ENCODE results near the gene SOX8.

SOX8 gene

DNA sequence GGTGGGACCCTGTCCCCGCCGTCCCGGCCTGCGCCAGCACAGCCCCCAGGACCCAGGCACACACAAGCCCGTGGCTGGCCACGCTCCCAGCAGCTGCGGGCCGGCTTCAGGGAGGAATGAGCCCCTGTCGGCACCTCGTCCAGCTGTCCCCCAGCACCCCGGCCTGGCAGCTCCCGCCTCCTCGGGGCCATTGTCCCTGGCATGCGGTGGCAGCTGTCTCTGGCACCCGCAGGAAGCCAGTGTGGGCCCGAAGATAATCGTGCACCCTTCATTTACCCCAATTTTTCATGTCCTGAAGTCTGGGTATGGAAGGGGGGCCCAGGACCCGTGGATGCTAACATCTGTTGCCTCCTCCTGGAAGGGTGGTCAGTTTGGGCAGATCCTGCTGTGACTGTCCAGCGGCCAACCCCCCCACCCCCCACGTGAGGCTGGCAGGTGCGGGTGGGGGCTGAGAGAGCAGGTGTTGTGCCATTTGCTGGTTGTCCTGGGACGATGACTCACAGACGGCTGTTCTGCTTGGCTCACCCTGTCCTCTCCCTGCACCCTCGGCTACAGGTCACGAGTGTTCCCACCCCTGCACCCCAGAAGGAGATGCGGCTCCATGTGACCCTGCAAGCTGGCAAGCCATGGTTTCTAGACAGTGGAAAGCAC, 6.8 kb upstream of the SOX8 start:
- no peak for DNase-seq

DNA sequence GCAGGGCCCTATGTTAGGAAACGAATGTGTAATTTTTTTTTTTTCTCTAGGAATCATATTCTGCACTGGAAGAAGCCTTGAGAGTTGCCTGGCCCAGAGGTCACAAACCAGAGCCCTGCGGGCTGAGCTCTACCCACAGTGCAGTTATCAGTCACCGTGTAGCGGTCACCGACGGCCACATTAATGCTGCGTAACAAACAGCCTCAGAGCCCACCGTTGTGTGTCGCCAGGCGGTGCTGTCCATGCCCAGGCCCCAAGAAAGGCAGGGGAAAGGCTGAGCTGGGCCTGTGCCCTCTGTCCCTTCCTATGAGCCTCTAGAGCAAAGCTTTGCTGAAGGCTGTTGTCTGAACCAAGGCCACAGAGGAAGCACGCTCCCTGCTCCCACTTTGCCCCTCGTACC, 6.3 kb upstream of the SOX8 start:
- DNase-seq = no peak

DNA sequence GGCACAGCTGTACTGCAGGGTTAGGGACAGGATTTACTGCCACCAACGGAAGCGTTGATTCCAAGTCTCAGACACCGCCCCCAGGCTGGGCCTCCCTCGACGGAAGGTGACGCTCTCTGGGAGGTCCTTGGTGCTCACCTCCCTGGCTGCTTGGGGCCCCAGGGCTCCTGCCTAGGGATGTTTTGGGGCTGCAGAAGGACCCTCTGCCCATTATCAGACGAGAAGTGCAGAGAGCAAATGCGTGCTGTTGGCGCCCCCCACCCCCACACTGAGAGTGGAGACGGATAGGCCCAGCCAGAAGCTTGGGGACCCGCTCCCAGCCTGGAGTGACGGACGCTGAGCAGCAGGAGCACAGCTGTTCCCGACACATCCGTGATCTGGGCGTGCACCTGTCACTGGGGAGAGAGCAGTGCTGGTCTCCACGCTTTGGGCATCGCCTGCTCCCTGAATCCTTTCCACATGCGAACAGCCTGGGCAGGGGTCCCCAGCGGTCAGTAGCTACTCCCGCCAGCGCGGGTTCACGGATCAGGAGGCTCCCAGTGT, 5.1 kb upstream of the SOX8 start:
- DNase-seq = no peak

DNA sequence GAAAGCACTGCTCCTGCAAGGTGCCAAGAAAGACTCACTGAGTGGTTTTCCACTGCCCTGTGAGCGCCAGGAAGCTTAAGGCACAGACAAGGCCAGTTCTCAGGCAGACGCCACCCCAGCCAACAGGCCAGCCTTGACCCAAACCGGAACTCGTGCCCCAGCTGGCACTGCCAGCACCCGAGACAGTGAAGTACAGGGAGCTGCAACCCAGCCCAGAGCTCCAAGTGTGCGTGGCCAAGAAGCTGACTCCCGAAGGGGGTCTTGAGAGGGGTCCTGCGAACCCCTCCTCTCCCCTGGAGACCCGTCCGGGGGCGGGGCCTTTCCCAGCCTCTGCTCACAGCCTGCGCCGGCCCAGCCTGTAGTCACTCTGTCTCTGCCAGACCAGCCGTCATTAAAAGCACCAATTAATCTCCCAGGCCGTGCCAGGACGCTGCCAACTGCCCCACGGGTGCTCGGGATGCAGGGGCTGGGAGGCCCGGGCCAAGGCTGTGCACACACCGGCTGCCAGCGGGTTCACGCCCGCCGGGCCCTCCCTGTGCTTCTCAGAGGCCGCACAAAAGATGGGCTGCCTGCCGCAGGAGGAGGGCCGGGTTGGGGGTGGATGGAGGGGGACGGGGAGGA, 4.4 kb upstream of the SOX8 start:
- DNase-seq = no peak

DNA sequence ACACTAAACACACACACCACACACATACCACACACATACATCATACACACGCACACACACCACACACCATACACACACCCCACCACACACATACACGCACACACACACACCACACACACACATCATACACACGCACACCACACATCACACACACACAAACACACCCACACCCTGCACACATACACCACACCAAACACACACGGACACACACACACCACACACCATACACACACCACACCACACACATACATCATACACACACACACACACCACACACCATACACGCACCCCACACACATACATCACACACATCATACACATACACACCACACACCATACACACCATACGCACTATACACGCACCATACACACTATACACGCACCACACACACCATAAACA, 3.7 kb upstream of the SOX8 start:
- DNase-seq = no peak

DNA sequence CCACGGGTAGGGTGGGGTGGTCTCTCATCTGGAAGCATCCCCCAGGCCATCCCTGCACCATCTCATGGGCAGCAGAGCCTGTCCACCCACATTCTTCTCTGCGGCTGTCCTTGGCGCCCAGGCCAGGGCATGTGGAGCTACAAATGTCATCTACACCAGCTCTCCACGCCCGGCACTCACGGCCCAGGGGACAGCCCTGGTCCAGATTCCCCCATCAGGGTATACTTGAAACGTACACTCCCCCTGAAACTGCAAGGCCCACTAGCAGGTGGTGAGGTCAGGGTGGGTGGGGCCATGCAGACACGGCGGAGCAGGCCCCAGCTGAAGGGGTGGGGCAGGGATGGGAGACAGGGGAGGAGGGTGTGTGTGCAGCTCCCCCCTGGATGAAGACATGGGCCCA, 3.2 kb upstream of the SOX8 start:
- no peak for DNase-seq

DNA sequence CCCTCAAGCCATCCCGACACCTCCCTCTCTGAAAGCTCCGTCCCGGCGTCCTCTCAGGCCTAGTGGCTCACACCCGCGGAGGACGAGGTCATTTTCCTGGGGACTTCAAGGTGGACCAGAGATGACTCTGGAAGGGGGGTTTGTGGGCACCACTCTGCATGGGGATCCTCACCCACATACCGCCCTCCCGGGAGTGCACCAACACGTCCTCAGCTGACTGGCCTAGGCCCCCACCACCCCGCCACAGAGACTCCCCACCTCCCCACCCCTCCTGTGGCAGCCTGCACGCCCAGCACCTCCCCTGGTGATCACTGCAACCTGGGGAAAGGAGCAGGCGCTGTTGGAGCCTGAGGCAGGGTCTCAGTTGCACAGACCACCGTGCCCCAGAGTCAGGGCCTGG, 2.4 kb upstream of the SOX8 start:
- no peak for DNase-seq

DNA sequence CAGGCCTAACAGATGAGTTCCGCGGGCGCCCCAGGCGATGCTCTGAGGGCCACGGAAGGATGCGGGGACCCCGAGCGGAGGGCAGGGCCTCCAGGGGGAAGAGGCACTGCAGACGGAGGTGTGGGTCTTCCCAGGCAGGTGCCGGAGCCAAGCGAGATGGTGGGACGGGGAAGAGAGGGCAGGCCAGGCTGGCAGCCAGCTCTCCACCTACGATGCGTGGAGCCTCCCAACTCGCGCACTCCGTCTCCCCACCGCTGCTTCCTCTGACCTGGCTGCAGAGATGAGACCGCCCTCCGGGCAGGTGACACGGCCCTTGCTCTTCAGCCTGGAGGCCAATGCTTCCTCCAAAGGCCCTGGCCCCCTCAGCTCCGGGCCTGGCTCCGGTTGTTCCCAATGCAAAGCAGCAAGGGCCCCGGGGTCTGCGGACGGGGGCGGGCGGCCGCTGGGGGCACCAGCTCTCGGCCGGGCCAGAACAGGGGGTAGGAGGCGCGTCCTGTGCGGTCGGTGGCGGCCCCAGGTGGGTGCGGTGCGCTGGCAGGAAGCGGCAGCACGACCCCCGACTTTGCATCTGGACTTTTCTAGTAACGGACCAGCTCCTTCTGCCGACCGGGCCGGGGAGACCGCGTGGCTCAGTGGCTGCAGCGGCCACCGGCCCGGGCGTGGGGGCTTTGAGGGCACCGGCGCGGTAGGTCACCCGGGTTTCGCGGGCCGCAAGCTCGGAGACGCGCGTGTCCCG, 1.5 kb upstream of the SOX8 start:
- no peak for DNase-seq

DNA sequence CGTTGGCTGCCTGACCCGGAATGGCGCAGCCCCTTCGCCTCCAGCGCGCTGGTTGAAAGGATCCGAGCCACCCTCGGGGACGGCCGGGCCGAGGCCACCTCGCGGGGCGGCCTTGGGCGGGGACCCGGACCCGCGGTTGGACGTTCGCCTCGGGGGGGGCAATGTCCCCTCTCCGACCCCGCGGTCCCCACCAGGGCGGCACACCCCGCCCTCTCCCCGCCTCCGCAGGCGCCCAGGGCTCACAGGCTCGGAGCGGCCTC, 1.0 kb upstream of the SOX8 start:
- DNase-seq = no peak

DNA sequence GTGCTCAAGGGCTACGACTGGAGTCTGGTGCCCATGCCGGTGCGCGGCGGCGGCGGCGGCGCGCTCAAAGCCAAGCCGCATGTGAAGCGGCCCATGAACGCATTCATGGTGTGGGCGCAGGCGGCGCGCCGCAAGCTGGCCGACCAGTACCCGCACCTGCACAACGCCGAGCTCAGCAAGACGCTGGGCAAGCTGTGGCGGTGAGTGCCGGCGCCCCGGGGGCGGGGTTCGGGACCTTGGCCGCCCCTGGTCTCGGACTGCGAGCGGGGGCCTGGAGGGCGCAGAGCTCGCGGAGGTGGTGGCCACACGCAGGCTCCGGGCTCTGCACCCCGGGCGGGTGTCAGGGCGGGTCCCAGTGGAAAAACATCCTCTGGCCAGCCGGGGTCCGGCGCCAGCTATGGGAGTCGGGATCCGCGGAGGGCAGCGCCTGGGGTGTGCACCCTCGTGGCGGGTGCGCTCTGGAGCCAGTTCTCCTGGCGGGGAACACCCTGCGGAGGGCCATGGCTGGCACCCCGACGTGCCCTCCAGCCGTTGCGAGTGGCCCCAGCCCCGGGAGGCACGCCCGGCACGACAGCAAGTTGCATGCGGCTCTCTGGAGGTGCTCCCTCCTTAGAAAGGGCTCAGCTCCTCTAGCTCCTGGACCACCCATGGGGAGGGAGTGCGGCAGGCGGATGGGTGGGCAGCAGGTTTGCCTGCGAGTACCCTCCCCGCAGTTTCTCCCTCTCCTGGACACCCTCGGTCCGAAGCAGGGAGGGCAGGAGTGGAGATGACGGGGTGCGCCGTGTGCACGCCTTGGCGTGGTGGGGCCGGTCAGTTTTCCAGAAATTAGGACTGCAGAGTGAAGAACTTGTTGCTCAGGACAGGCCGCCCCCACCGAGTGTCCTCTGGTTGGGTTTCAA, 824 bp downstream of the SOX8 start:
- no peak for DNase-seq

DNA sequence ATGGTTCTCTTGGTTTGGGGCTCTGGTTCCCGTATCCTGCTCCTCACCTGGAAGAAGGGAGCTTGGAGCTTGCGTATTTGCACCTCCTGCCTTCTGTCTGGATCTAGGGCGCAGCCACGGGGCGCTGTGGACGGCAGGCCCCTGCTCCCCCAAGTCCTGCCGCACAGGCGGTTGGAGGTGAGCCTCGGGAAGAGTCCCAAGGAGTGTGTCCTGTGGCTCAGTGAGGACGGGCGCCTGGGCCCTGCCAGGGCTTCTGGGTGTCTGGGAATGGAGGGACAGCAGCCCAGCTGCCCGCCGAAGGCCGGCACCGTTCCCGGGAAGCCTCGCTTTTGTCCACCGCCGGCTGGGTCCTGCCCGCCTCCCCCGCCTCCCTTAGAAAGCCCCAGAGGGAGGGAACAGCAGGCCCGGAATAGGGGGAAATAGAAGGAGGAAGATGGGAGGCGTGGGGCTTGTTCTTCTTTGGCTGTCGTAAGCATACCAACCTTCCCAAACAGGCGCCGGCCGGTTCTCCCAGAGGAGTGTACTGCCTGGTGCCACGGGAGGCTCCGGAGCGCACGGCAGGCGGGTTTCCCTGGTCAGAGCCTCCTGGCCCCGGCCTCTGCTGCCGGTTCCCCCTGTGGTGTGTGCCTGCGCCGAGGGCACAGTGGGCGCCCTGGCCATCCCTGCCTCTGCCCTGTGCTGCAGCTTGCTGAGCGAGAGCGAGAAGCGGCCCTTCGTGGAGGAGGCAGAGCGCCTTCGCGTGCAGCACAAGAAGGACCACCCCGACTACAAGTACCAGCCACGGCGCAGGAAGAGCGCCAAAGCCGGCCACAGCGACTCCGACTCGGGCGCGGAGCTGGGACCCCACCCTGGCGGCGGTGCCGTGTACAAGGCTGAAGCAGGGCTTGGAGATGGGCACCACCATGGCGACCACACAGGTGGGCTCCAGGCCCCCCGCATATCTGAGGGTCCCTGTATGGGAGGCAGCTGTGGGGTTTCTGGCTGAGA, 1.8 kb downstream of the SOX8 start:
- no peak for DNase-seq

DNA sequence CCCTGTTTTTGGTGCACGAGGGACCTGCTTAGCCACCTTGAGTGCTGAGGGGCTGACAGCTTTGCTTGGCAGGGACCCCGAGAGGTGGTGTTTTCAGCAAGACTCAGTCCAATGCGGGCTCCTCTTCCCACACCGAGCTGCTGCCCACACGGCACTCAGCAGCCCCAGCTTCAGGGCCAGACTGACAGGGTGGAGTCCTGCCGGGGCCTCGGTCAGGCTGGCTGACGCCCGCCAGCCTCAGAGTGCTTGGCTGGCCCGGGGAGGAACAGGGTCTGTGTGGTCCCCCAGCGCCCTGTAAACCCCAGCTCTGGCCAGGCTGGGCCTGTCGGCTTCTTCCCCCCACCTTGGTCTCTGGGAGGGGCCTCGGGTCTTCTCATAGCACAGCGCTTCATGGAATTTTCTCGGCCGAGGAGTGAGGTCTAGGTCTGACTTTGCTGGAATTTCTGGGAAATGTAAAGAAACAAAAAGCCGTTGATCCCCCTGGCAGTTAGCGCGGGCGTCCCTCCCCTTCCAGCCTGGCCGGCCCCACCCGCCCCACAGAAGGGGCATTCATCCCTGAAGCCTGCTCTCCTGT, 2.6 kb downstream of the SOX8 start:
- no peak for DNase-seq

- DNase-seq = no peak
Observed at GRCh38 chr16:984736-985636, 3.4 kb downstream of the SOX8 start.

GRCh38 chr16:985646-986400, 4.3 kb downstream of the SOX8 start:
- no peak for DNase-seq

DNA sequence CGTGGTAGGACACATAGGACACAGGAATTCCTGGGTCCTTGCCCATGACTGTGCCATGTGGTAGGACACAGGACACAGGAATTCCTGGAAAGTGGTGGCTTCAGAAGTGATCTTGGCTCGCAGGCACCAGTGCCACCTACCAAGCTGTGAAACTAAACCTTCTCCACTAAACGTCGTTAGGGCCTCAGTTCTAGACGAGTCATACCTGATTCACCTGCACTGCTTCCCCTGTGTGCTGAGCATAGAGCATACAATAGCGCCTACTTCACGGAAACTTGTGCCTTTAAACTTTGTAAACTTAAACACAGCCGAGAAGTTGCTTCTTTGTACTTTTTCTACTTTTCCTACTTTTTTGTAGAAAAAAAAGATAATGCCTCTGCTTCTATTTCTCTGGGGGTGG, 4.8 kb downstream of the SOX8 start:
- no peak for DNase-seq

DNA sequence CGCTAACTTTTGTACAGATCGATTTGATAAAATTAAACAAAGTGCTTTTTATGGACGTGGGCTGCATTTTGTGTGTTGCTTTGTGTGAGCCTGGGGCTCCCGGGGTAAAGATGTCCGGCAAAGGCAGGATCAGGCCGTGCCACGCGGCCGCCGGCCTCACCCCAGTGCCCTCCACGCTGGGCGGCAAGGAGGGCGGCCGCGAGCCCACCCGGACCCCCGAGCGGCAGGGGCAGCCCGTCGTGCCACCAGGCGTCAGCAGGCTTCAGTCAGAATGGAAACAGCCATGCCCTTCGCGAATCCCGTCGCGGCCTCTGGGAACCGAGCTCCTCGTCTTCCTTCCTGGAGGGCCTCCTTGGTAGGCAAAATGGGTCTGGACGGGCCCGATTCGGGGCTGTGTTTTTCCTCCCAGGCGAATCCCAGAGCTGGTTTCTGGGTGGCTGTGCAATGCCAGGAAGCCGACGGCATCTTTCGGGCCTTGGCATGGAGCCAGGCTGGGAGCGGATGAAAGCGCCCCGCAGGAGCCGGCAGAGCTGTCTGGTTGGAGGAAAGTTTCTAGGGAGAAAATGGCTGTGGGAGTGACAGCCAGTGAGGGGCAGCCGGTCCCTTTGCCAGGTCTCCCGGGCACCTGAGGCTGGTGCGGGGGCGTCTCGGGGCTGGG, 5.5 kb downstream of the SOX8 start:
- DNase-seq = no peak

DNA sequence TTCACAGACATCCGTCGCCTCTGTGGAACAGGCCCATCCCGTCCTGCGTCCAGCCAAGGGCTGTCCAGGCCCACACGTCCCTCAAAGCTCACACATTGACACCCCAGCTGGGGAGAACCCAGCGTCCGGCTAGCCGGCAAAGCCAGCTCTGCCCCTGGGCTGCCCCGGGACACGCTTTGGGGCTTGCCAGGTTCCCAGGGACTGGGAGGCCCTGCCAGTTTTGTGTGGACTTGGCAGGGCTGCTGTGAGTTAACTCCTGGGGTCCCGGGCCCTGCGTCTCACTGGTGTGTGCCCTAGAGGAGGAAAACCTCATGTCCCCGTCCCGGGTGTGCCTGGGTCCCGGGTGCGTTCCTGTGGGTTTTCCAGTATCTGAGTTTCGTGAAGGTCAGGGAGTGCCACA, 6.3 kb downstream of the SOX8 start:
- no peak for DNase-seq

- no peak for DNase-seq
Observed at GRCh38 chr16:988471-989353, 7.1 kb downstream of the SOX8 start.
